ENCODE measurements around the gene ARHGEF7. TPM values are rescaled to one million over a fixed set of nuclear protein-coding genes. Genes with fewer than 3 reads are reported as not detected.

ARHGEF7 gene
- total RNA-seq, 1 donor from 2014 or later, result 95.7 TPM

- Mint-ChIP-seq H3K4me3 (no peak overlapping the region), H3K4me1 (no peaks in the 10 kb centered on the region), H3K9me3 (peaks cover 2% of the 10 kb centered on the region), H3K27me3 (no peaks in the 10 kb centered on the region), H3K27ac (no peak overlapping the region), H3K36me3 (ENCODE audit: low read depth) (peaks cover 35% of the 10 kb centered on the region)
- intact Hi-C loops (cut with micrococcal nuclease), result no loop called here
- ChIA-PET POLR2A (no interaction called here), CTCF (no interaction called here)
- DNase-seq (no peak), ATAC-seq (ENCODE audit: low read depth) (no peak)
- TF ChIP-seq CTCF (IDR thresholded peaks at IDR 0.05), result no peak
Measured at GRCh38 chr13:111316161-111316730, 201.1 kb downstream of the ARHGEF7 start.

GRCh38 chr13:111317042-111317550 is 202.0 kb downstream of the ARHGEF7 start:
- H3K36me3 Mint-ChIP-seq (ENCODE audit: low read depth), result peaks cover 27% of the 10 kb centered on the region
- peaks cover 2% of the 10 kb centered on the region for H3K9me3 Mint-ChIP-seq
- no peak overlapping the region for H3K27ac Mint-ChIP-seq
- POLR2A ChIA-PET, result no interaction called here
- no peak for ATAC-seq (ENCODE audit: low read depth)
- CTCF ChIA-PET, result no interaction called here
- no peaks in the 10 kb centered on the region for H3K27me3 Mint-ChIP-seq
- no peak for DNase-seq
- H3K4me3 Mint-ChIP-seq, result no peak overlapping the region
- no peak for TF ChIP-seq CTCF (IDR thresholded peaks at IDR 0.05)
- intact Hi-C loops (cut with micrococcal nuclease), result no loop called here
- H3K4me1 Mint-ChIP-seq, result no peaks in the 10 kb centered on the region

GRCh38 chr13:111317571-111318345 is 202.6 kb downstream of the ARHGEF7 start:
- peaks cover 2% of the 10 kb centered on the region for H3K9me3 Mint-ChIP-seq
- DNase-seq (no peak), ATAC-seq (ENCODE audit: low read depth) (no peak)
- H3K4me3 Mint-ChIP-seq, result no peak overlapping the region
- H3K27ac Mint-ChIP-seq, result no peak overlapping the region
- POLR2A ChIA-PET, result no interaction called here
- peaks cover 20% of the 10 kb centered on the region for H3K36me3 Mint-ChIP-seq (ENCODE audit: low read depth)
- intact Hi-C loops (cut with micrococcal nuclease), result no loop called here
- no peaks in the 10 kb centered on the region for H3K4me1 Mint-ChIP-seq
- H3K27me3 Mint-ChIP-seq, result no peaks in the 10 kb centered on the region
- CTCF ChIA-PET, result no interaction called here
- TF ChIP-seq CTCF (IDR thresholded peaks at IDR 0.05), result no peak

- CTCF ChIA-PET, result no interaction called here
- POLR2A ChIA-PET, result no interaction called here
- no peak for DNase-seq
- H3K4me3 Mint-ChIP-seq, result no peak overlapping the region
- H3K27ac Mint-ChIP-seq, result no peak overlapping the region
- TF ChIP-seq CTCF (IDR thresholded peaks at IDR 0.05), result no peak
- H3K27me3 Mint-ChIP-seq, result no peaks in the 10 kb centered on the region
- H3K9me3 Mint-ChIP-seq, result peaks cover 2% of the 10 kb centered on the region
- no peaks in the 10 kb centered on the region for H3K4me1 Mint-ChIP-seq
- H3K36me3 Mint-ChIP-seq (ENCODE audit: low read depth), result peaks cover 17% of the 10 kb centered on the region
- intact Hi-C loops (cut with micrococcal nuclease), result no loop called here
- ATAC-seq (ENCODE audit: low read depth), result no peak
Measured at GRCh38 chr13:111318386-111318785, 203.3 kb downstream of the ARHGEF7 start.

- H3K36me3 Mint-ChIP-seq (ENCODE audit: low read depth), result peaks cover 17% of the 10 kb centered on the region
- peaks cover 2% of the 10 kb centered on the region for H3K9me3 Mint-ChIP-seq
- ChIA-PET POLR2A (no interaction called here), CTCF (no interaction called here)
- H3K4me1 Mint-ChIP-seq, result no peaks in the 10 kb centered on the region
- intact Hi-C loops (cut with micrococcal nuclease), result no loop called here
- no peaks in the 10 kb centered on the region for H3K27me3 Mint-ChIP-seq
- no peak for DNase-seq
- H3K27ac Mint-ChIP-seq, result no peak overlapping the region
- ATAC-seq (ENCODE audit: low read depth), result no peak
- H3K4me3 Mint-ChIP-seq, result no peak overlapping the region
- no peak for TF ChIP-seq CTCF (IDR thresholded peaks at IDR 0.05)
Measured at GRCh38 chr13:111319521-111319920, 204.4 kb downstream of the ARHGEF7 start.

Measured in activated B cell treated with CpG ODN at 0.5 μM for 24 hours (primary cell).